DMS53 (cell line): ENCODE results near the gene TSC22D3.
A peak's percentile ranks its signal among the peaks of the same experiment; 100 is the strongest.

Experiments used
- DNase-seq: peaks from one replicate; lab custom pipeline; 2025; lab: John Stamatoyannopoulos, UW

Gene TSC22D3

DNA sequence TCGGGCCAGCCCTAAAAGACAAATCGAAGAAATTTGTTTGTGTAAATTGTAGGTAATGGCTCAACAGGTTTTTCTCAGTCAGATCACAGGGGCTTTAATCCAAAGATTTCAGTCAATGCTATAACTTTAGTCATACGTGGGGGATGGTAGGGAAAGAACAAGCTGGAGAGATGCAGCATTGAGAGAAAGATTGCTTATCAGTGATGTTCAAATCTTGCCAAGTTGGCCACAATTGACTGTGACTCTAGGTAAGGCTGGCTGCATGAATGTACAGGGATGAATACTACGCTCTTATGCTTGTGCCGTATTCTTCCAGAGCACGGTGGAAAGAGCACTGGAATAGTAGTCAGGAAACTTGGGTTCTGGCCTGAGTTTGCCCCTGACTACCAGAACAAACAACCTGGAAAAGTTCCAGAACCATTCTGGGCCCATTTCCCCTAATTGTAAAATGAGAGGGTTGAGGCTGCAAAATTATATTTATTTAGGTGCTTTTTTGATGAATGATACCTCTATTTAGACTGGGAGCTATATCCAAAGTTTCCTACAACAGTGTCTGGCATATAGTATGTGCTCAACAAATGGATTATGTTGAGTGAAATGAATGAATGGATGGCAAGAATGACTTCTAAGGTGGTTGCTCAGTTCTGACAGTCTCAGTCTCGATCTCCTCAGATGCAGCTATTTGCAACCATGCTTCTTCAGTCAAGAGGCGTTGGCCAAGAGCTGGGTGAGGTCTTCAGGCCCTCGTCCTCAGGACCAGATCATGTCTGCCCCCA lies 44.4 kb downstream of the TSC22D3 start:
- DNase-seq, result no peak

- DNase-seq, result no peak
Measured at GRCh38 chrX:107730298-107730655, 45.3 kb downstream of the TSC22D3 start.

DNA sequence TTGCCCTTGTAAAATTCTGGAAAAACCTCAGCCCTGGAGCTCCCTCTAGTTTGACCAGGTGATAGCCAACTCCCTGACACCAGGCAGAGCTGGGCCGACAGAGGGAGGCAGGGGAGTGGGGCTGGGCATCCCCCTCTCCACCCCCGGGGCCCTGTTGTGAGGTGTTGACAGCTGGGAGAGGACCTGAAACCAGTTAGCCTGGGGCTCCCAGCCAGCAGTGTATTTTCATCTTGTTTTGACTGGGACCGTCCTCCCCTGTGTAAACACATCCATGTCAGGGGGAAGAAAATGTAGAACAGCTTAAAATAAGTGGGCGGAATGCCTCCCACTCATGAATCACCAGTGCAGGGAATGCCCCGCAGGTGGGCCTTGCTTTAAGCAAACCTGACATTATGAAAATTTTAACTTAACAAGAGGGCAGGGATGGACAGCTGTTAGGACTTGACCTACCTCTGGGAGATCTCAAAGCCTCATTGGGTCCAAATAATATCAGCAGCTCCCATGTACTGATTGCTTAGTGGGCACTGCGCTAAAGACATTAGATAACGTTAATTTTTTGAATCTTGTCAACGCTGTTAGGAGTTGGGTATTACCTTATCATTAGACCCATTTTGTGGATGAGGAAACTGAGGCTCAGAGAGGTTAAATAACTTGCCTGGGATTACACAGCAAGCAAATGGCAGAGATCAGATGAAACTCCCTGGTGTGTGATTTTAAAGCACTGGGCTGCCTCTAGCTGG lies 45.9 kb downstream of the TSC22D3 start:
- peak; percentile 9 for DNase-seq

- DNase-seq, result no peak
Measured at GRCh38 chrX:107728371-107729099, 47.1 kb downstream of the TSC22D3 start.

DNA sequence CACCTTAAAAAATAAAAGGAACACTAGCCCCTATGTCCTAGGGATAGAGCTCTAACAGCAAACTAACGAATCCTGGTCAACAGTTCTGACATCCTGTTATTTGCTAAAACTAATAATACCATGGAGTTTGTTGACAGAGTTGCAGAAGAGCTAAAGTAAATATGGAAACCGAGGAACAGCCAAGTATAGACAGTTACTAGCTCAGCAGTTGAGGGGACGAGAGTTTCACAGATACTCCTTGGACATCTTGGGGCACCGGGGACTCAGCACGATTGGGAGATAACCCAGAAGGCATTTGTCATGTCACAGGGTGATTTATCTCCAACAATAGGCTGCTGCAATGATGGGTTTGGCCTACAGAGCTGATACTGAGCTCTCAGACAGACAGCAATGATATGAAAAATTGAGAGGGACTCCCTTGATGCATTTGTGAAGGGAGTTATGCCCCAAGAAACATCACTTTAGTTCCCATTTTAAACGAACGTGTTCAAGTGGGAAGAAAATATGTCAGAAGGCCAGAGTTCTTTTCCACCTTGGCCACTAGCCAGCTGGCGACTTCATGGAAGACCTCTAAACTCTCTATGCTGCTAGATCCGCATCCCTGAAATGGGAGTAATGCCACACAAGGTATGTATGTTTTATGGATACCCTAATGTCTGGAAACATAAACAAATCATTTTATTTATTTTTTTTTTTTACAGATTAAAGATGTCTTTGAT lies 48.6 kb downstream of the TSC22D3 start:
- peak; percentile 73 for DNase-seq

DNA sequence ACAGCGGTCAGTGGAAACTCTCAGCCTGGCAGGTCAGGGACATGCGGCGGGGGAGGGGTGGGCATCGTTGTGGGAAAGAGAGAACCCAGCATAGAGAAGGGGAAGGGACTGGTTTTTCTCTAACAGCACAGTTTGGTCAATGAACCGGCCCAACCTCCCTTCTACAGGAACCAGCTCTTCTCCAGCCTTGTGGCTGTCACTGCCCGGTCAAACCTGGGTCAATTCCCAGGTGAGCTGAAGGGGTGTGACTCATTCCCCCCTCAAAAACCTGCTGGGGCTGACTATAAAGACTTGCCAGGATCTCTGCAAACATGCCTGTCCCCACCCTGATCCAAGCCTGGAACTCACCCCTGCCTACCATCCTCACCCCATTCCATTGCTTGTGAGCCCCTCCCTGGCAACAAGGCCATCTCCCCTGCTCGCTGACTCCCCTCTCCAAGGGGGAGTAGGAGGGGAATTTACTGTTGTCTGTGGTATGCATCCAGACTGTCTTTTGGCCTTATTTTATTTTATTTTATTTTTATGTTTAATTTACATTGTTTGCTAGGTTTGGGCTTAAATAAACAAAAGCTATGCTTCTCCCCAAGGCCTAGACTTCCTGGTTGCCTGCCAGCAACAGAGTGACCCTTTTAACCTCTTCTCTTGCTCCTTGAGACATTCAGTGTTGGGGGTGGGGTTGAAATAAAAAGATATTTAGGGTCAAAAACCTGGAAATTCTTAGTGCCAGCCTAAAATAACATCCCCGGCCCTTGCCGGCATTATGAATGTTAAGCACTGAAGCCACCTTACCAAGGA lies 49.6 kb downstream of the TSC22D3 start:
- peak; percentile 73 for DNase-seq

DNA sequence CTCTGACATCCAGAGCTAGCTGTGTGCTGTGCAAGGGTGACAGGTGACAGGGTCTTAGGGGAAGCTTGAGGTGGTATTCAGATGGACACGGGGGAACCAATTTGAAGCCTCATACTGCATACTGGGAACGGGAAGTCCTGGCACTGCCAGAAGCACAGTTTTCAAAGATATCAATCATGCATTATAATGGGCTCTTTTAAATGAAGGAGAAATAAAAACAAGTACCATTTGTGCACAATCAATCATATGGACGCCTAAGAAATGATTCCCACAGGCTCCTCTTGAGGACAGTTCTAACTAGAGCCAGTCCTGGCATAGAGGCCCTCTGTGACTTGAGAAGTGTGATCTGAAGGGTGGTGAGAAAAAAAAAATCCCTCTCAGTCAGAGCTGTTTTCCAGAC lies 50.9 kb downstream of the TSC22D3 start:
- DNase-seq, result no peak

GRCh38 chrX:107723511-107723910 lies 52.1 kb downstream of the TSC22D3 start:
- no peak for DNase-seq

GRCh38 chrX:107721966-107722707 lies 53.5 kb downstream of the TSC22D3 start:
- DNase-seq, result no peak

DNA sequence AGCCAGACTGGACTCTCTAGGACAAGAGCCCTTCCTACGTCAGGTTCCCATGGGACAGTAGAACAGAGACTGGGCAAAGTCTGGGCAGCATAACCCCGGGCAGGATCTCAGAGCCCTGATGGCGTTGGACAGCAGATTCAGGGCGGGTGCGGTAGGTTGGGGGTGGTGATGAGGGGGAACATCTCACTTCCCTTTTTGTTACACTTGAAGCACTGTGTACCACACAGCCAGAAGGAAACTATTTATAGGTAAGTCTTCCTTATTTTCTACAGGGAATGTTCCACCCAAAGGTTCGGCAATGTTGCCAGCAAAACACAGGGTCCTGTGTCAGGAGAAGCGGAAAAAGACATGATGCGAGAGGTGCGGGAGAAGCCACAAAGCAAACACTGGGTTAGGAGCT lies 54.3 kb downstream of the TSC22D3 start:
- no peak for DNase-seq

DNA sequence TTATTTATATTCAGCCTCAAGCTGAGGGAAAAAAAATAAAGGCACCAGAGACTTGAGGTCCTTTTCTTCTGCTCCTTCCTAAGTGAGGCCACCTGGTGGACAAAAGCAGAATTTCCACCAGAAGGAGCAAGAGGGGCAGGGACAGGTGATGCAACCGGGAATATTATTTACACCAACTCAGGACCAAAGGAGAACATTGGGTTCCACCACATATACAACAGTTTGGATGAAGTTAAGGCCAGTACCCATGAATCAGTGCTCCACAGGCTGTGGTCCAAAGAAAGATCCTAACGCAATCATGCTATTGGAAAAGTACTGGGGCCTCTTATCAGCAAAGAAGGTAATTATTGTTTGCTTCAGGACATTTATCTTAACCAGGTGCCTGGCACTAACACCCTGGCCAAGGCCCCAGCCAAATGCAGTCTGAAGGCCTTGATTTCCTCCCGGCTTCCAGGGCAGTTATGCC lies 57.4 kb downstream of the TSC22D3 start:
- DNase-seq, result peak; percentile 89

- peak; percentile 74 for DNase-seq
Measured at GRCh38 chrX:107716816-107717700, 58.5 kb downstream of the TSC22D3 start.

DNA sequence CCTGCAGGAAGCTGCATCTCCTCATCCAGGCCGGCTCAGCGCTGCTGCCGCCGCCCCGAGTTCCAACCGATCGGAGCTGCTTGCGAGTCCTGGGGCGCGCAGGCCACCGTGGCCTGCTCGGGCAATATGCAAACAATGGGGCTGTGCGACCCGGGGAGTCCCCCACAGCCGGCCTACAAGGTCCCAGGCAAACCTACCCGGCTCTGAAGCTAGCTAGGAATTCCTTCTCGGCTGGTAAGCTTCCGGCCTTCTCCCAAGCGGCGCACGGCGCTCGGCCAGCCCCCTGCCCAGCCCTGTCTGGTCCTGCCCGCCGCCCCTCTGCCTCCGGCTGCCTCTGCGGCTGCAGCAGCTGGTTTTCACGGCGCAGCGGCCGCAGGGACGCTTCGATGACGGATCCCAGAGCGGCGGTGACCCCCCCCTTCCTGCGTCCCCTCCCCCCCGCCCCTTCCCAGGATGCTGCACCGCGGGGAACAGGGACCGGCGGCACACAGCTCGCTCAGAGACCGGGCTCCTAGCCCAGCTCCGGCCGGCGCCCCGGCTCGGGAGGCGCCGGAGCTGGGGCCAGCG lies 59.4 kb downstream of the TSC22D3 start:
- peak; percentile 65 for DNase-seq

GRCh38 chrX:107715331-107716117 lies 60.1 kb downstream of the TSC22D3 start:
- peak; percentile 16 for DNase-seq

DNA sequence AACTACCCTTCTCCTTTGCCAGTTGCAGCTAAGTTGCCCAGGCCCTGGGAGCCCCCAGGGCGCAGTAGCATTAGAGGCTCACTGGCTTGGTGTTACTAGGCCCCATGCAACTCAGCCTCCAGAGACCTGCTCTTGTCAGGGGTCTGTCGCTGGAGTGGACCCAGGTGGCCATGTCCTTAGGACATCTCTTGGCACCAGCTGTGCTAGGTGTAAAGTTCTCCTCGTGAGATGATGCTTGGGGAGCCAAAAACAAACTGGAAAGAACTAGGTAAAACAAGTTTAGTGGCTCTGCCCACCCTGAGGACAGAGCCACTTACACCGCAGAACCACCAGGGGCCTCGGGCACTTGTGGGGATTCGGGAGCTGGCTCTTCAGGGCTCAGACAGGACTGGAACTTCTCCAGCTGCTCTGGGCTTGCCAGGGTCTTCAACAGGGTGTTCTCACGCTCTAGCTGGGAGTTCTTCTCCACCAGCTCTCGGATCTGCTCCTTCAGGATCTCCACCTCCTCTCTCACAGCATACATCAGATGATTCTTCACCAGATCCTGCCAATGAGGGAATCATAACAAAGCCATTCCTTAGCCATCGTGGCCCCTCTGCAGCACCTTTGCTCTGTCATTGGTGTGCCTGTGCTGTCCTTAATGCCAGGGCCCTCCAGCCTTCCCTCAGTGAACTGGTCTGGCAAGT lies 61.2 kb downstream of the TSC22D3 start:
- no peak for DNase-seq

DNA sequence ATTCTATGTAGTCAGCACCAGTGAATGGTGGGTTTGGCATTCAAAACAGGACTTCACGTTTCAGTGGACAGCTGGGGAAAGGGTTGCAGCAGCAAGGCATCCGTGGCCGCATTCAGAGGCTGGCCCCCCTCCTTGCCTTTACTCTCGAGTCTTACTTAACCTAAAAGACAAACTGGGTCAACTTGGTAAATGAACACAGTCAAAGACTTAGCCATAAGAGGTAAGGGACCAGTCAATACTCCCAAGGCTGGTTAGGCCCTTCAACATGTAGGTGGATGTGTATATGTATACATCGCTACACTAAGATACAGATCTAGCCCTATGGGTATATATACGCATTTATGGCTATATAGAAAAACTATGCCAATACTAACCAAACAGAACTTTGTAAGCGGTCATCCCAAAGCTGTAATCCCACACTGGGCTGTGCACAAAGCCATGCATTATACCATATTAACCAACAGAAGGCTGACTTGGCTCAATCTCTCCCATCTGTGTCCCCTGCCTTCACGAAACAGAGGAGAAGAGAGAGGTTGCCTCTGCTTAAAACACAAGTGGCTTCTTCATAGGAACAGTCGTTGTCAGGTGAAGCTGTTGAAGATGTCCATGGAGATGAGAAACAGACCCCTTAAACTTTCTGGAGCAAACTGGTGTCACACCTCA lies 61.9 kb downstream of the TSC22D3 start:
- DNase-seq, result no peak

DNA sequence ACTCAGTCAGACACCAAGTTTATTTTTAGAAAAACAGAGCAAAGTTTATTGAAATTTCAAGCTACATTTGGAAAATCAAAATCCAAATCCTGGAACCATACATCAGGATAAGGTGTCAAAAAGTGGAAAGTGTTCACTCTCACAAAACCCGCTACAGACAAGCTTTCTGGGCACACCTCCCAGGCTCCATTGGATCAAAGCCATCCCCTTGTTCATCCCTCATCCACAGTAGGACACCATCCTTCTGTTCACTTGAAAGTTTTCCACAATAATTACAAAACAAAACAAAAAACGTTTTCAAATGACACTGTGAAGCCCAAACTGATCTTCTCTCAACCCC lies 62.4 kb downstream of the TSC22D3 start:
- DNase-seq, result no peak
